Panc1 (cell line): Measurements from ENCODE around the gene PPP1R14B. TPM values are rescaled to one million over a fixed set of nuclear protein-coding genes. Genes with fewer than 3 reads are reported as not detected.

Source experiments
- ATAC-seq: fragments of 200-7000 bp; cut with Tn5 transposase; 2 replicates; pipeline ENCODE4 v1.9.1; 2020; ENCODE audit warnings: mild to moderate bottlenecking, moderate library complexity
- BruUV-seq: library from RNA; stranded (reverse); fragments of 400-500 nt; replicated peaks from 2 replicates; lab custom pipeline; 2021; lab: Mats Ljungman, UMichigan
- CTCF ChIA-PET: fragments of 300-600 bp; sonication (Branson Sonifier 250); formaldehyde crosslinking; loops from one replicate; lab custom pipeline; 2022; ENCODE audit warnings: antibody characterized with exemption; lab: Charles Lee
- POLR2A ChIA-PET: fragments of 300-600 bp; sonication (Branson Sonifier 250); formaldehyde crosslinking; loops from one replicate; lab custom pipeline; 2022; ENCODE audit warnings: antibody characterized with exemption; lab: Charles Lee
- DNase-seq: peaks from one replicate; pipeline ENCODE4 v3.0.0-alpha.2; 2010; ENCODE audit warnings: low read depth, low spot score
- H3K27ac ChIP-seq: 2 replicates; pipeline ENCODE4 v1.5.1; 2011; ENCODE audit warnings: mild to moderate bottlenecking, low read length, inconsistent platforms
- H3K27me3 ChIP-seq: fragments of 200-500 bp; sonication (Bioruptor generic); 2 replicates; pipeline ENCODE4 v1.6.0; 2014; ENCODE audit warnings: low read length, inconsistent platforms; ENCODE audit not compliant: control insufficient read depth, insufficient read depth
- H3K36me3 ChIP-seq: fragments of 200-500 bp; sonication (Bioruptor generic); 2 replicates; pipeline ENCODE4 v1.5.1; 2014; ENCODE audit warnings: inconsistent platforms, mild to moderate bottlenecking, low read length, moderate library complexity; ENCODE audit not compliant: control insufficient read depth, insufficient read depth
- H3K4me1 ChIP-seq: 2 replicates; pipeline ENCODE4 v1.5.1; 2011; ENCODE audit warnings: inconsistent platforms, mild to moderate bottlenecking, low read length, moderate library complexity; ENCODE audit not compliant: control insufficient read depth, insufficient read depth
- H3K4me3 ChIP-seq, 2 experiments: 2 replicates each; pipeline ENCODE4 v1.5.1; 2011 to 2012; ENCODE audit warnings: low read depth in 2 of 2, low read length in 2 of 2, mild to moderate bottlenecking in 2 of 2, inconsistent platforms in 1 of 2, moderate library complexity in 1 of 2
- H3K9me3 ChIP-seq: fragments of 200-500 bp; sonication (Bioruptor generic); 2 replicates; pipeline ENCODE4 v1.5.1; 2014; ENCODE audit warnings: low read depth, mild to moderate bottlenecking, inconsistent platforms, low read length, moderate library complexity; ENCODE audit not compliant: control insufficient read depth, insufficient read depth
- CTCF ChIP-seq: fragments of 450-650 bp; IDR thresholded peaks from 2 replicates; pipeline ENCODE4 v1.5.1; 2017; ENCODE audit warnings: mild to moderate bottlenecking
- POLR2AphosphoS5 ChIP-seq: IDR thresholded peaks from 2 replicates; pipeline ENCODE4 v1.6.1; 2012; ENCODE audit warnings: mild to moderate bottlenecking, low read depth, low read length, moderate library complexity
- REST ChIP-seq, 2 experiments: IDR thresholded peaks; 2 replicates each; pipeline ENCODE4 v1.6.1; 2011 to 2012; ENCODE audit warnings: low read depth in 2 of 2, control low read depth in 1 of 2, low read length in 1 of 2, mild to moderate bottlenecking in 1 of 2, moderate library complexity in 1 of 2; ENCODE audit not compliant: insufficient read depth in 1 of 2
- SIN3A ChIP-seq: IDR thresholded peaks from 2 replicates; pipeline ENCODE4 v1.6.1; 2012; ENCODE audit warnings: low read depth, mild to moderate bottlenecking, low read length, moderate library complexity, borderline replicate concordance; ENCODE audit not compliant: insufficient read depth
- TCF7L2 ChIP-seq: IDR thresholded peaks from 2 replicates; pipeline ENCODE4 v1.6.1; 2011; ENCODE audit warnings: mild to moderate bottlenecking, low read depth, low read length, inconsistent platforms
- in situ Hi-C: cut with HindIII; loops from 2 replicates; pipeline ENCODE4 v1.10.0; 2016; ENCODE audit warnings: low sequenced_read_pairs, low pct_unique_long_range_greater_than_20kb
- intact Hi-C: fragments of 100-400 bp; cut with micrococcal nuclease; formaldehyde crosslinking; loops from one replicate; pipeline ENCODE4 v1.10.0; 2022; ENCODE audit not compliant: unreplicated experiment
- total RNA-seq: library from RNA; stranded (reverse); gene quantifications from one replicate; pipeline ENCODE4 v1.2.1, GENCODE V29; 2021; ENCODE audit not compliant: unreplicated experiment

PPP1R14B gene
- total RNA-seq, 1 experiment from 2014 or later = 261 TPM

- intact Hi-C loops = no loop called here
- Histone ChIP-seq H3K4me3 (peak overlapping the region; percentile 84 to 90), H3K27me3 (no peaks in the 10 kb centered on the region), H3K4me1 (peaks cover 41% of the 10 kb centered on the region), H3K36me3 (peaks cover 3% of the 10 kb centered on the region; the same call in 1 of the 2 replicates), H3K9me3 (no peaks in the 10 kb centered on the region), H3K27ac (peak overlapping the region; percentile 89)
- in situ Hi-C loops = no loop called here
- TF ChIP-seq SIN3A (no peak), TCF7L2 (no peak), CTCF (no peak), POLR2AphosphoS5 (no peak), REST (IDR thresholded peaks at IDR 0.05; ENCODE audit: insufficient read depth in 1 of 2, low read depth in 2 of 2, low read length in 1 of 2) (no peak)
- ChIA-PET POLR2A (no interaction called here), CTCF (interaction anchor here (0.5 to 1.8 kb wide), 6 partner anchors 8 to 69 kb away, joined by 3 to 12 read pairs (median 4); no protein-coding TSS in a partner anchor)
- no TSS peak for BruUV-seq
- ATAC-seq = no peak
- DNase-seq = no peak
Observed at GRCh38 chr11:64251753-64252002, 4.9 kb upstream of the PPP1R14B start.

GRCh38 chr11:64251016-64251752 is 4.4 kb upstream of the PPP1R14B start, which contains the start of gene PLCB3:
Gene PLCB3 (plus strand): TSS chr11:64251530. CDS start chr11:64251650, 120 bp downstream.
- Histone ChIP-seq H3K9me3 (no peaks in the 10 kb centered on the region), H3K4me3 (peak within 1 kb of the TSS; percentile 84 to 90), H3K36me3 (0 out of 2 replicates have a peak, but pooled peaks cover 3% of the 10 kb centered on the region), H3K4me1 (peaks cover 41% of the 10 kb centered on the region), H3K27me3 (no peaks in the 10 kb centered on the region), H3K27ac (peak within 1 kb of the TSS; percentile 89)
- ChIA-PET CTCF (interaction anchor here (0.8 to 1.8 kb wide), 3 partner anchors 13 to 54 kb away, joined by 3 to 4 read pairs (median 4); no protein-coding TSS in a partner anchor), POLR2A (no interaction called here)
- no TSS peak for BruUV-seq
- DNase-seq (no peak), ATAC-seq (peak; percentile 67)
- intact Hi-C loops = no loop called here
- peak; percentile 97 for TF ChIP-seq CTCF
- TF ChIP-seq TCF7L2 = no peak
- TF ChIP-seq SIN3A = peak; percentile 44; the same call in 1 of the 2 replicates
- no peak for TF ChIP-seq REST (IDR thresholded peaks at IDR 0.05; ENCODE audit: insufficient read depth in 1 of 2, low read depth in 2 of 2, low read length in 1 of 2)
- no peak for TF ChIP-seq POLR2AphosphoS5
- in situ Hi-C loops = no loop called here
